ENCODE results near the gene PRAMEF20.
"Not testable (repeated sequence)": the region's sequence is repeated elsewhere in the genome, so short reads cannot be mapped to it uniquely, and the experiment has no call there.

DNA sequence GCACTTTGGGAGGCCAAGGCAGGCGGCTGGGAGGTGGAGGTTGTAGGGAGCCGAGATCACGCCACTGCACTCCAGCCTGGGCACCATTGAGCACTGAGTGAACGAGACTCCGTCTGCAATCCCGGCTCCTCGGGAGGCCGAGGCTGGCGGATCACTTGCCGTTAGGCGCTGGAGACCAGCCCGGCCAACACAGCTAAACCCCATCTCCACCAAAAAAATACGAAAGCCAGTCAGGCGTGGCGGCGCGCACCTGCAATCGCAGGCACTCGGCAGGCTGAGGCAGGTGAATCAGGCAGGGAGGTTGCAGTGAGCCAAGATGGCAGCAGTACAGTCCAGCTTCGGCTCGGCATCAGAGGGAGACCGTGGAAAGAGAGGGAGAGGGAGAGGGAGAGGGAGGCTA lies 14.9 kb upstream of the PRAMEF20 start:
- TF ChIP-seq, protein P1, sequence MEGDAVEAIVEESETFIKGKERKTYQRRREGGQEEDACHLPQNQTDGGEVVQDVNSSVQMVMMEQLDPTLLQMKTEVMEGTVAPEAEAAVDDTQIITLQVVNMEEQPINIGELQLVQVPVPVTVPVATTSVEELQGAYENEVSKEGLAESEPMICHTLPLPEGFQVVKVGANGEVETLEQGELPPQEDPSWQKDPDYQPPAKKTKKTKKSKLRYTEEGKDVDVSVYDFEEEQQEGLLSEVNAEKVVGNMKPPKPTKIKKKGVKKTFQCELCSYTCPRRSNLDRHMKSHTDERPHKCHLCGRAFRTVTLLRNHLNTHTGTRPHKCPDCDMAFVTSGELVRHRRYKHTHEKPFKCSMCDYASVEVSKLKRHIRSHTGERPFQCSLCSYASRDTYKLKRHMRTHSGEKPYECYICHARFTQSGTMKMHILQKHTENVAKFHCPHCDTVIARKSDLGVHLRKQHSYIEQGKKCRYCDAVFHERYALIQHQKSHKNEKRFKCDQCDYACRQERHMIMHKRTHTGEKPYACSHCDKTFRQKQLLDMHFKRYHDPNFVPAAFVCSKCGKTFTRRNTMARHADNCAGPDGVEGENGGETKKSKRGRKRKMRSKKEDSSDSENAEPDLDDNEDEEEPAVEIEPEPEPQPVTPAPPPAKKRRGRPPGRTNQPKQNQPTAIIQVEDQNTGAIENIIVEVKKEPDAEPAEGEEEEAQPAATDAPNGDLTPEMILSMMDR (IDR thresholded peaks at IDR 0.05; ENCODE audit: borderline replicate concordance, extremely low read depth, low read length, poor library complexity, severe bottlenecking) = not testable (repeated sequence)
- not testable (repeated sequence) for TF ChIP-seq EZH2 (IDR thresholded peaks at IDR 0.05; ENCODE audit: borderline replicate concordance, low read depth, low read length, severe bottlenecking)

All from DND-41 (cell line).